Transverse colon (tissue), 4 donors: Measurements from ENCODE around the gene PLXNC1.

Source experiments
- EP300 ChIP-seq: sonication (generic); formaldehyde crosslinking; IDR thresholded peaks from one replicate; pipeline ENCODE4 v1.6.1; 2017; ENCODE audit warnings: antibody characterized with exemption, low read depth
- POLR2A ChIP-seq: fragments of 450-650 bp; IDR thresholded peaks from one replicate; pipeline ENCODE4 v1.6.1; 2016; ENCODE audit warnings: antibody characterized with exemption, mild to moderate bottlenecking, moderate library complexity
- POLR2AphosphoS5 ChIP-seq, 3 donors: sonication (generic); formaldehyde crosslinking; IDR thresholded peaks; one replicate each; pipeline ENCODE4 v1.6.1; 2016; ENCODE audit warnings: antibody characterized with exemption in 3 of 3
- TF ChIP-seq, protein P1 (sequence below), 5 experiments: fragments of 200-600 bp in 3 of 5; fragments of 450-650 bp in 2 of 5; sonication (generic) in 3 of 5; IDR thresholded peaks; 1 replicate in 2 of 5; 2 replicates in 3 of 5; pipeline ENCODE4 v1.5.1; 2016 to 2017; ENCODE audit warnings: antibody characterized with exemption in 5 of 5, inconsistent platforms in 3 of 5, mild to moderate bottlenecking in 2 of 5, moderate library complexity in 1 of 5

DNA sequence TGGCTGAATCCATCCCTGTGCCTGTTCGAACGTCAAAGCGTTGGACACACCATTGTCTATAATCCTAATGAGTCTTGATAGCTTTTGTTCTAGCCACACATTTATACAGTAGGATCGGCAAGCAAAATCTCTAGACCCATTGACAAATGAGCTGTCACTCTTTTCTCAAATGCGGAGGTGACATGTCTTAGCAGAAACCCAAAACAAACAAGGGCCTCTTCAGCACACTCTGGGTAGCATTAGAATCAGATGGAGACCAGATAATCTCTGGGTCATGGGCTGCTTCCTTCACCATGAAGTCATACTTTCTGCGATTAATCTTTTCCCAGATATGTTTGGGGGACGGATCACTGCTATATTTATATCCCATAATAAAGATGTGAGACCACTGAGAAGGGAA, 100.2 kb downstream of the PLXNC1 start:
- TF ChIP-seq, protein P1, sequence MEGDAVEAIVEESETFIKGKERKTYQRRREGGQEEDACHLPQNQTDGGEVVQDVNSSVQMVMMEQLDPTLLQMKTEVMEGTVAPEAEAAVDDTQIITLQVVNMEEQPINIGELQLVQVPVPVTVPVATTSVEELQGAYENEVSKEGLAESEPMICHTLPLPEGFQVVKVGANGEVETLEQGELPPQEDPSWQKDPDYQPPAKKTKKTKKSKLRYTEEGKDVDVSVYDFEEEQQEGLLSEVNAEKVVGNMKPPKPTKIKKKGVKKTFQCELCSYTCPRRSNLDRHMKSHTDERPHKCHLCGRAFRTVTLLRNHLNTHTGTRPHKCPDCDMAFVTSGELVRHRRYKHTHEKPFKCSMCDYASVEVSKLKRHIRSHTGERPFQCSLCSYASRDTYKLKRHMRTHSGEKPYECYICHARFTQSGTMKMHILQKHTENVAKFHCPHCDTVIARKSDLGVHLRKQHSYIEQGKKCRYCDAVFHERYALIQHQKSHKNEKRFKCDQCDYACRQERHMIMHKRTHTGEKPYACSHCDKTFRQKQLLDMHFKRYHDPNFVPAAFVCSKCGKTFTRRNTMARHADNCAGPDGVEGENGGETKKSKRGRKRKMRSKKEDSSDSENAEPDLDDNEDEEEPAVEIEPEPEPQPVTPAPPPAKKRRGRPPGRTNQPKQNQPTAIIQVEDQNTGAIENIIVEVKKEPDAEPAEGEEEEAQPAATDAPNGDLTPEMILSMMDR (IDR thresholded peaks at IDR 0.05), result no peak
- TF ChIP-seq POLR2AphosphoS5 (IDR thresholded peaks at IDR 0.05) (no peak), POLR2A (no peak), EP300 (no peak)
